DMS53 treated with DMSO at 0.1 percent for 48 hours (cell line): Measurements from ENCODE around the gene GTF2A1L.
"Not testable (repeated sequence)": the region's sequence is repeated elsewhere in the genome, so short reads cannot be mapped to it uniquely, and the experiment has no call there.

Experiments
- DNase-seq: peaks from one replicate; lab custom pipeline; 2025; ENCODE audit not compliant: unreplicated experiment; lab: John Stamatoyannopoulos, UW

The GTF2A1L gene

GRCh38 chr2:48696881-48697280, 79.2 kb downstream of the GTF2A1L start:
- DNase-seq = no peak

DNA sequence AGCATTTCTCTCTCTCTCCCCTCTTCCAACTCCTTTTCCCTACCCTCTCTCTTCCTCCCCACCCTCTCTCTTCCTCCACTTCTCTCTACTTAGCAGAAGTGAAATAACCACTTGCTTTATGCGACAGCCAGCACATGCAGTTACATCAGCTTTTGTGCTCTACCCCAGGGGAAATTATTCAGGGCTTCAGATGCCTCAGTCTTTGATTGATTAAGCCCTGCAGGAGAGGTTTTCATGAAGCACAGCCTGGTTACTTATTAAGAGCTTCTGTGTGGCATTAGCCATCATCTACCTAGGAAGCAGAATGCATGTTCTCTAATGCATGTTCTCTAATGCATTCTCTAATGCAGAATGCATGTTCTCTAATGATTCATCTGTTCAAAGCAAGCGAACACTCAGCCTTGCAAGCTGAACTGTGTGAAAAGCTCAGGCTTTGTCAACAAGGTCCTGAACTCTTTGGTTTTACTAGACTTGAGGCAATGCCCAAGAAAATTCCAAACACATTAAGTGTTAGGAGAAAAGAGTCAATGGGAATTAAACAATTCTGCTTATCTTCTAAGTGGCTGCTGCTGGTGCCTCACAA, 81.8 kb downstream of the GTF2A1L start:
- DNase-seq = no peak

DNA sequence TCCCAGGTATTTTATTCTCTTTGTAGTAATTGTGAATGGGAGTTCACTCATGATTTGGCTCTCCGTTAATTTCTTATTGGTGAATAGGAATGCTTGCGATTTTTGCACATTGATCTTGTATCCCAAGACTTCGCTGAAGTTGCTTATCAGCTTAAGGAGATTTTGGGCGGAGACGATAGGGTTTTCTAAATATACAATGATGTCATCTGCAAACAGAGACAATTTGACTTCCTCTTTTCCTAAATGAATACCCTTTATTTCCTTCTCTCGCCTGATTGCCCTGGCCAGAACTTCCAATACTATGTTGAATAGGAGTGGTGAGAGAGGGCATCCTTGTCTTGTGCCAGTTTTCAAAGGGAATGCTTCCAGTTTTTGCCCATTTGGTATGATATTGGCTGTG, 86.0 kb downstream of the GTF2A1L start:
- DNase-seq = not testable (repeated sequence)

DNA sequence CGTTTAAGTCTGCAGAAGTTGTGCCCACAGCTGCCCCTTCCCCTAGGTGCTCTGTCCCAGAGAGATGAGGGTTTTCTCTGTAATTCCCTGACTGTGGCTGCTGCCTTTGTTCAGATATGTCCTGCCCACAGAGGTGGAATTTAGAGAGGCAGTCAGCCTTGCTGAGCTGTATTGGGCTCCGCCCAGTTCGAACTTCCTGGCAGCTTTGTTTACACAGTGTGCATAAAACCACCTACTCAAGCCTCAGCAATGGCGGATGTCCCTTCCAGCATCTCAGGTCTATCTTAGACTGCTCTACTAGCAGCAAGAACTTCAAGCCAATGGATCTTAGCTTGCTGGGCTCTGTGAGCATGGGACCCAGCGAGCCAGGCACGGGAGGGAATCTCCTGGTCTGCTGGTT, 89.8 kb downstream of the GTF2A1L start:
- peak; percentile 69 for DNase-seq

GRCh38 chr2:48709096-48710034, 91.7 kb downstream of the GTF2A1L start:
- no peak for DNase-seq

- DNase-seq = no peak
These were observed 93.7 kb downstream of the GTF2A1L start for GRCh38 chr2:48711343-48711742.

GRCh38 chr2:48712151-48712550, 94.5 kb downstream of the GTF2A1L start:
- DNase-seq = no peak

DNA sequence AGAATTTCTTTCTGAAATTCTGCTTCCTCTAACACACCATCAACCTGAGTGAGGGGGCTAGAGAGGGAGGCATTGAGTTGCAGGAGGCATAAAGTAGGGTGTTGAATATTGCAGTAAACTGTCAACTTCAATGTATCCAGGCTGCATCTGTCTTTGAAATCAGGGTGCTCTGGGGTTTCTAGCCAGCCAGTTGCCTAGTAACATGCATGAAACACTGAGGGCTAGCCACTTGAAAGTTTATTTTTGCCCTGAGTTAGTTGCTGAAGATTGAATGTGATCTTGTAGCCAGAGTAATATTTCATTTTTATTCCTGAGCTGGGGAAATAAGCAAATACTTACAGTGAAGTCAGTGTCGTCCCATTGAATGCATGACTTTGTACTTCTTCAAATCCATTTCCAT, 96.0 kb downstream of the GTF2A1L start:
- no peak for DNase-seq

DNA sequence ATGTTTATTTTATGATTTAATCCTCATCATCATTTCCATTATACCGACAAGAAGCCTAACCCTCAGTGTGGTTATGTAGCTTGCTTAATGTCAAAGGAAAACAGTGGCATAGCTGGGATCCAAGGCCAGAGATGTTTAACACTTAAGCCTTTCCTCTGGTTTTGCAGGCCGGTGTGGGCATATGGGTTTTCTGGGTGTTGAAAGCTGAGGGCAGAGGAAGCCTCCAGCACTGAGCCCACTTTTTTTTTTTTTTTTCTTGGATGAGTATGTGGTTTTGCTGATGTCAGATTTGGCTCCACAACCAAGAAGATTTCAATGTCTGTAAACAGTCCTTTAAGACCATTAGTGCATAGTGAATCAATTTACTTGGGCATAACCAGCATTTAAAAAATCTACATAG, 96.6 kb downstream of the GTF2A1L start:
- no peak for DNase-seq

DNA sequence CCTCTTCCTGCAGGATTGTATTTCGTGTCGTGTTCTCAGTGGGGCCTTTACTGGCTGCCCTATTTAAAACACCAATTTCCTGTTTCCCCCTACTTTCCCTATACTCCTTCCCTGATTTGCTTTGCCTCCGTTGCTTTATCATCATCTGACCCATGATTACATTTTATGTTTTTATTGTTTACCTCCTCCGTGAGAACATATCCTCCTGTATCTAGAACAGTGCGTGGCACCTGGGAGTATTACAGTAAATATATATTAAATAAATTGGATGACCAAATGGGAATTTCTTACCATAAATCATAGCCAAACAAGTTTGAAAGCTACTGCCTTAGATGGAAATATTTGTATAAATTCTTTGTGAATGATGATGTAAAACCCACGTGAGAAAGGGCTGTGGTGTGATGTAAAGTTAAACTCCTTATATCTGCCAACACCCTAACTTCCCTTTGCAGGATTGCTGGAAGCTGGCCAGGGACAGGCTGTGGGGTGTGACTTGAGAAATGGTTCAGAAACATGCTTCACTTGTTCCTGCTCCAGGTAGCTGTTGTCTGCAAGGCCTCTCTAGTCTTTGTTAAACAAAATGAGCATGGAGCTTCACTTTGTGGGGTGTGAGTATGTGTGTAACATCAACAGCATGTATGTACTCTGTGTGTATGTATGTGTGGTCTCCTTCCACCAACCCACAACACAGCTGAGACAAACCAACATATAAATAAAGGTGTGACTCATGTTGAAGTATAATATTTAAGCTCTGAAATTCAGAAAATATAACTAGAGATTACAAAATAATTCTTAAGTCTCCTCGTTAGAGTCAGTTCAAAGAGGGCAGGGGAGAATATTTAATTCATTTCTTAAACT, 97.6 kb downstream of the GTF2A1L start:
- DNase-seq = no peak

GRCh38 chr2:48715956-48716355, 98.3 kb downstream of the GTF2A1L start:
- DNase-seq = no peak

DNA sequence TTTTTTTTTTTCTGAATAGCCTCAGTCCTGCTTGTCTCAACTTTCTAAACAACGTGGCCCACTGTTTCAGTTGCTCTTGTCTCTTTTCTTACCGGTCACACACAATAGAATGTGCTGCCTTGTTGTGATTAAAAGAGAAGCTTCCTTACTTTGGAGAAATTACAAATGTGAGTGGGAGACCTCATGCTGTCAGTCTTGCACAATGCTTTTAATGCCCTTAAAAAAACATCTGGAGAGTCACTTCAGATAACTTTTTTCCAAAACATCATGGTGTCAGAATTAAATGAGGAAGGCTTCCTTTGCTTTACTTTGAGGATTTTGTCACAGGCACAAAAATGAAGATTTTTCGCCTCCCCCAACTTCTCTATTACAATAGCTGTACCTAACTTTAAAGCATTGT, 100.2 kb downstream of the GTF2A1L start:
- DNase-seq = no peak

- DNase-seq = peak; percentile 90
These were observed 102.0 kb downstream of the GTF2A1L start for GRCh38 chr2:48719480-48720177.

DNA sequence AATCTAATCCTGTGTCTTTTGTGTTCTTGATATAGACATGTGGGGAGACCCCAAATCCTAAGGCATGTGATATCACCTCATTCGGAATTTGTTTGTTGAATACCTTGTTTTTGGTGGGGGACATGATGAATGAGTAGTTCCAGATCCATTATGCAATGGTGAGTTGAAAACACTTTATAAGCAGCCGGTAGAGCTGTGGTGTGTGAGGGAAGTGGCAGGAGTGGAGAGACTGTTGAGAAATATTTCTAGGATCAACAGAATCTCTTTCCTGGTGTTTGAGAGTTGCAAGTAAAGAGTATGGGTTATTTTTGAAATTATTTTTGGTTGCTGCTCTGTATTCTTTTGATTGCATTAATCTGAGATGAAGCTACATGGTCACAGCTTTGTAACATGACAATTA, 103.5 kb downstream of the GTF2A1L start:
- no peak for DNase-seq

GRCh38 chr2:48722391-48722790, 104.7 kb downstream of the GTF2A1L start:
- no peak for DNase-seq

- DNase-seq = no peak
These were observed 105.5 kb downstream of the GTF2A1L start for GRCh38 chr2:48723129-48723528.

- DNase-seq = no peak
These were observed 106.6 kb downstream of the GTF2A1L start for GRCh38 chr2:48724278-48724677.

- DNase-seq = no peak
These were observed 108.2 kb downstream of the GTF2A1L start for GRCh38 chr2:48725696-48726494.

GRCh38 chr2:48727560-48727959, 109.9 kb downstream of the GTF2A1L start:
- DNase-seq = no peak

DNA sequence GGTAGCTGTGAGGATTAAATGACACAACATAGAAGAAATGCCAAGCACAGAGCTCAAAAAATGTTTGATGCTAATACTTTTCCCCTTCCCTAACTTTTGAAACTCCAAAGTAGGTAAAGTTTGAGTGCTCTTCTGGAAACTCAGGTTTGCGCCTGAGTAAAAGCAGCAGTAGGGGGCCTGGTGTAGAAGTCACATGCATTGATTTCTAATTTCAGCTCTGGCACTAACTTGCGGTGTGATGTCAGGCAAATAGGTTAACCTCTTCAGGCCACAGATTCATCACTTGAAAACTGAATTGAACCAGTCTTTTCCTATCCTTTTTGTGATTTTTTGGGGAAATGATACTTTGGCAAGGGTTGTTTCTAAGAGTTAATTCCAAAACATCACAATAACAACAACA, 110.6 kb downstream of the GTF2A1L start:
- DNase-seq = no peak
